Left ventricle myocardium inferior (tissue), 1 donor: ENCODE results near the gene SHE. TPM values are rescaled to one million over a fixed set of nuclear protein-coding genes. Genes with fewer than 3 reads are reported as not detected.
A peak's percentile ranks its signal among the peaks of the same experiment; 100 is the strongest.

Source experiments
- DNase-seq: peaks from one replicate; pipeline ENCODE4 v3.0.0-alpha.2; 2020
- H3K27ac ChIP-seq: fragments of 200-600 bp; replicated peaks from 2 replicates; pipeline ENCODE4 v1.8.0; 2021
- H3K27me3 ChIP-seq: fragments of 200-600 bp; 2 replicates; pipeline ENCODE4 v1.8.0; 2021; ENCODE audit warnings: low read depth
- H3K36me3 ChIP-seq: fragments of 200-600 bp; 2 replicates; pipeline ENCODE4 v1.8.0; 2021
- H3K4me1 ChIP-seq: fragments of 200-600 bp; 2 replicates; pipeline ENCODE4 v1.8.0; 2021
- H3K4me3 ChIP-seq: fragments of 200-600 bp; 2 replicates; pipeline ENCODE4 v1.8.0; 2021; ENCODE audit warnings: mild to moderate bottlenecking, moderate library complexity
- H3K9me3 ChIP-seq: fragments of 200-600 bp; replicated peaks from 2 replicates; pipeline ENCODE4 v1.8.0; 2021
- intact Hi-C: fragments of 100-400 bp; cut with micrococcal nuclease; formaldehyde crosslinking; loops from one replicate; pipeline ENCODE4 v1.11.0; 2022
- total RNA-seq: library from RNA; stranded (reverse); fragmentation: NEBNext Ultra II Directional; extraction: Animal tissue kit (Norgen Biotek cat#: 25700); gene quantifications from one replicate; pipeline ENCODE4 v1.2.1, GENCODE V29; 2021
- TF ChIP-seq, protein P1 (sequence below): fragments of 200-600 bp; IDR thresholded peaks from 2 replicates; pipeline ENCODE4 v1.8.0; 2021; ENCODE audit warnings: antibody characterized with exemption, mild to moderate bottlenecking, borderline replicate concordance
- donor health status: DM: no; HTN: yes; CAD: no; lungs with severe emphysema.

SHE gene
- total RNA-seq, 1 donor from 2014 or later: 9.2 TPM

GRCh38 chr1:154436433-154436832, 65.8 kb downstream of the SHE start:
- peaks cover 33% of the 10 kb centered on the region for H3K36me3 ChIP-seq
- TF ChIP-seq, protein P1, sequence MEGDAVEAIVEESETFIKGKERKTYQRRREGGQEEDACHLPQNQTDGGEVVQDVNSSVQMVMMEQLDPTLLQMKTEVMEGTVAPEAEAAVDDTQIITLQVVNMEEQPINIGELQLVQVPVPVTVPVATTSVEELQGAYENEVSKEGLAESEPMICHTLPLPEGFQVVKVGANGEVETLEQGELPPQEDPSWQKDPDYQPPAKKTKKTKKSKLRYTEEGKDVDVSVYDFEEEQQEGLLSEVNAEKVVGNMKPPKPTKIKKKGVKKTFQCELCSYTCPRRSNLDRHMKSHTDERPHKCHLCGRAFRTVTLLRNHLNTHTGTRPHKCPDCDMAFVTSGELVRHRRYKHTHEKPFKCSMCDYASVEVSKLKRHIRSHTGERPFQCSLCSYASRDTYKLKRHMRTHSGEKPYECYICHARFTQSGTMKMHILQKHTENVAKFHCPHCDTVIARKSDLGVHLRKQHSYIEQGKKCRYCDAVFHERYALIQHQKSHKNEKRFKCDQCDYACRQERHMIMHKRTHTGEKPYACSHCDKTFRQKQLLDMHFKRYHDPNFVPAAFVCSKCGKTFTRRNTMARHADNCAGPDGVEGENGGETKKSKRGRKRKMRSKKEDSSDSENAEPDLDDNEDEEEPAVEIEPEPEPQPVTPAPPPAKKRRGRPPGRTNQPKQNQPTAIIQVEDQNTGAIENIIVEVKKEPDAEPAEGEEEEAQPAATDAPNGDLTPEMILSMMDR: no peak
- no peaks in the 10 kb centered on the region for H3K9me3 ChIP-seq
- H3K27ac ChIP-seq: no peak overlapping the region
- H3K4me3 ChIP-seq: no peak overlapping the region
- H3K27me3 ChIP-seq: no peaks in the 10 kb centered on the region
- peaks cover 55% of the 10 kb centered on the region for H3K4me1 ChIP-seq
- no peak for DNase-seq
- intact Hi-C loops: no loop called here

- H3K27me3 ChIP-seq: no peaks in the 10 kb centered on the region
- H3K36me3 ChIP-seq: peaks cover 29% of the 10 kb centered on the region
- peak overlapping the region; percentile 86 for H3K27ac ChIP-seq
- H3K4me3 ChIP-seq: no peak overlapping the region
- DNase-seq: no peak
- no peaks in the 10 kb centered on the region for H3K9me3 ChIP-seq
- peaks cover 63% of the 10 kb centered on the region for H3K4me1 ChIP-seq
- intact Hi-C loops: no loop called here
- TF ChIP-seq, protein P1: no peak
These were observed 66.5 kb downstream of the SHE start for GRCh38 chr1:154435599-154436200.

DNA sequence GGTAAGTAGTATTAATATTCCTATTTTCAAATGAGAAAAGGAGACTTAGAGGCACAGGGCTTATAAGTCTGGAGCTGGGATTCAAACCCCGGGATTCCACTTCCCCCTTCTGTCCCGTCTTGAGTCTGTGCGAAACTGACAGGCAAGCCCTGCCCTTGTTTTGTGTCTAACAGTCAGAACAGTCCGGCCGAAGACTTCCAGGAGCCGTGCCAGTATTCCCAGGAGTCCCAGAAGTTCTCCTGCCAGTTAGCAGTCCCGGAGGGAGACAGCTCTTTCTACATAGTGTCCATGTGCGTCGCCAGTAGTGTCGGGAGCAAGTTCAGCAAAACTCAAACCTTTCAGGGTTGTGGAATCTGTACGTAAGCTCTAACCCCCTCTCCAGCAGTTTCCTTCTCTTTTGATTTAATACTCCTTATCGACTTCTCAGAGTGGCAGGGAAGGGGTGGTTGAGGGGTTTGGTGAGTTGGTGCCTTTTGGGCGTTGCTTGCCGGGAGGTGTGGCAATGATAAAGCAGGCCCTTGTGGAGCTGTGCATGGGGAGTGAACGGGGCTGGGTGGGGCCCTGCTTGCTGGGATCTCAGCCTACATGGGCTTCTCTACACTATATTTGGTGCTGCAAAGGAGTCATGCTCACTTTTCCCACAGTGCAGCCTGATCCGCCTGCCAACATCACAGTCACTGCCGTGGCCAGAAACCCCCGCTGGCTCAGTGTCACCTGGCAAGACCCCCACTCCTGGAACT, 67.7 kb downstream of the SHE start:
- H3K9me3 ChIP-seq: no peaks in the 10 kb centered on the region
- peak overlapping the region; percentile 86 for H3K27ac ChIP-seq
- peaks cover 23% of the 10 kb centered on the region for H3K36me3 ChIP-seq
- peak; percentile 86 for DNase-seq
- peak overlapping the region; percentile 44 for H3K4me3 ChIP-seq
- intact Hi-C loops: no loop called here
- TF ChIP-seq, protein P1: no peak
- H3K4me1 ChIP-seq: peaks cover 74% of the 10 kb centered on the region
- H3K27me3 ChIP-seq: no peaks in the 10 kb centered on the region

- Histone ChIP-seq H3K4me1 (peaks cover 86% of the 10 kb centered on the region), H3K27me3 (no peaks in the 10 kb centered on the region), H3K36me3 (peaks cover 23% of the 10 kb centered on the region), H3K4me3 (no peak overlapping the region), H3K9me3 (no peaks in the 10 kb centered on the region), H3K27ac (peak overlapping the region; percentile 86)
- DNase-seq: no peak
- TF ChIP-seq, protein P1: no peak
- intact Hi-C loops: no loop called here
These were observed 68.9 kb downstream of the SHE start for GRCh38 chr1:154433161-154433764.

- TF ChIP-seq, protein P1: no peak
- no peak overlapping the region for H3K4me3 ChIP-seq
- peak overlapping the region; percentile 23 for H3K27ac ChIP-seq
- no peaks in the 10 kb centered on the region for H3K27me3 ChIP-seq
- intact Hi-C loops: no loop called here
- H3K4me1 ChIP-seq: peaks cover 99% of the 10 kb centered on the region
- DNase-seq: no peak
- H3K9me3 ChIP-seq: no peaks in the 10 kb centered on the region
- peaks cover 18% of the 10 kb centered on the region for H3K36me3 ChIP-seq
These were observed 70.4 kb downstream of the SHE start for GRCh38 chr1:154431586-154432373.
